NT2/D1 (cell line): Measurements from ENCODE around the gene ITM2A.

ENCODE experiments used
- DNase-seq: peaks from one replicate; pipeline ENCODE4 v3.0.0-alpha.2; 2011; ENCODE audit warnings: low read depth, low spot score
- H3K27me3 ChIP-seq: 2 replicates; pipeline ENCODE4 v1.6.0; 2011; ENCODE audit warnings: mild to moderate bottlenecking; ENCODE audit not compliant: insufficient read length, insufficient read depth
- H3K36me3 ChIP-seq: 2 replicates; pipeline ENCODE4 v1.6.1; 2011; ENCODE audit warnings: mild to moderate bottlenecking, low read length, mixed read lengths; ENCODE audit not compliant: insufficient read depth, insufficient read length
- H3K4me1 ChIP-seq: 2 replicates; pipeline ENCODE4 v1.5.1; 2011; ENCODE audit not compliant: insufficient read depth, insufficient read length
- H3K4me3 ChIP-seq: 2 replicates; pipeline ENCODE4 v1.5.1; 2011; ENCODE audit warnings: low read depth; ENCODE audit not compliant: insufficient read length
- H3K9ac ChIP-seq: 2 replicates; pipeline ENCODE4 v1.6.0; 2011; ENCODE audit warnings: low read depth; ENCODE audit not compliant: insufficient read length
- H3K9me3 ChIP-seq: 2 replicates; pipeline ENCODE4 v1.5.1; 2011; ENCODE audit warnings: mild to moderate bottlenecking, low read length; ENCODE audit not compliant: insufficient read depth
- SUZ12 ChIP-seq: IDR thresholded peaks from 2 replicates; pipeline ENCODE4 v1.6.1; 2011; ENCODE audit not compliant: insufficient read length, insufficient read depth; ENCODE audit errors: extremely low read depth
- YY1 ChIP-seq: IDR thresholded peaks from 2 replicates; pipeline ENCODE4 v1.6.1; 2011; ENCODE audit not compliant: insufficient read length, insufficient read depth
- ZNF274 ChIP-seq: IDR thresholded peaks from 2 replicates; pipeline ENCODE4 v1.6.1; 2011; ENCODE audit warnings: mild to moderate bottlenecking, low read depth, low read length

The ITM2A gene

GRCh38 chrX:79365591-79365990 lies 1.5 kb downstream of the ITM2A start:
- peaks cover 6% of the 10 kb centered on the region for H3K36me3 ChIP-seq
- no peak for DNase-seq
- TF ChIP-seq SUZ12 (no peak), YY1 (no peak)
- no peaks in the 10 kb centered on the region for H3K4me1 ChIP-seq
- H3K9me3 ChIP-seq: no peaks in the 10 kb centered on the region
- H3K27me3 ChIP-seq: no peaks in the 10 kb centered on the region
- no peak overlapping the region for H3K9ac ChIP-seq
- no peak overlapping the region for H3K4me3 ChIP-seq

- Histone ChIP-seq H3K9ac (no peak overlapping the region), H3K36me3 (peaks cover 6% of the 10 kb centered on the region), H3K9me3 (no peaks in the 10 kb centered on the region), H3K4me3 (no peak overlapping the region), H3K4me1 (no peaks in the 10 kb centered on the region), H3K27me3 (no peaks in the 10 kb centered on the region)
- TF ChIP-seq SUZ12 (no peak), YY1 (no peak), ZNF274 (no peak)
- no peak for DNase-seq
These were observed 2.8 kb downstream of the ITM2A start for GRCh38 chrX:79364306-79364705.

- Histone ChIP-seq H3K4me3 (no peak overlapping the region), H3K9me3 (no peaks in the 10 kb centered on the region), H3K27me3 (no peaks in the 10 kb centered on the region), H3K36me3 (peaks cover 6% of the 10 kb centered on the region), H3K4me1 (no peaks in the 10 kb centered on the region), H3K9ac (no peak overlapping the region)
- no peak for TF ChIP-seq SUZ12
- DNase-seq: no peak
These were observed 5.8 kb downstream of the ITM2A start for GRCh38 chrX:79361192-79361870.

- Histone ChIP-seq H3K9me3 (no peaks in the 10 kb centered on the region), H3K9ac (no peak overlapping the region), H3K36me3 (no peaks in the 10 kb centered on the region), H3K27me3 (no peaks in the 10 kb centered on the region), H3K4me3 (no peak overlapping the region), H3K4me1 (peaks cover 2% of the 10 kb centered on the region)
- no peak for DNase-seq
- no peak for TF ChIP-seq YY1
- no peak for TF ChIP-seq SUZ12
- TF ChIP-seq ZNF274: no peak
These were observed 30.0 kb downstream of the ITM2A start for GRCh38 chrX:79336869-79337815.

- Histone ChIP-seq H3K27me3 (no peaks in the 10 kb centered on the region), H3K4me1 (no peaks in the 10 kb centered on the region), H3K9ac (no peak overlapping the region), H3K9me3 (no peaks in the 10 kb centered on the region), H3K36me3 (no peaks in the 10 kb centered on the region), H3K4me3 (no peak overlapping the region)
- no peak for DNase-seq
- TF ChIP-seq SUZ12: no peak
These were observed 37.1 kb downstream of the ITM2A start for GRCh38 chrX:79330022-79330421.

- Histone ChIP-seq H3K36me3 (no peaks in the 10 kb centered on the region), H3K9me3 (no peaks in the 10 kb centered on the region), H3K4me3 (no peak overlapping the region), H3K9ac (no peak overlapping the region), H3K27me3 (no peaks in the 10 kb centered on the region), H3K4me1 (no peaks in the 10 kb centered on the region)
- peak; percentile 5 for DNase-seq
- no peak for TF ChIP-seq SUZ12
- TF ChIP-seq ZNF274: no peak
- no peak for TF ChIP-seq YY1
These were observed 41.7 kb downstream of the ITM2A start for GRCh38 chrX:79325263-79325958.
